Breast epithelium (tissue), 3 donors: ENCODE data around the gene PIGQ.

Source experiments
- CTCF ChIP-seq, 3 donors: fragments of 450-650 bp; IDR thresholded peaks; one replicate each; pipeline ENCODE4 v1.5.1; 2016 to 2017; ENCODE audit warnings: antibody characterized with exemption in 3 of 3, mild to moderate bottlenecking in 3 of 3, moderate library complexity in 3 of 3
- POLR2A ChIP-seq: fragments of 450-650 bp; IDR thresholded peaks from one replicate; pipeline ENCODE4 v1.6.1; 2016; ENCODE audit warnings: antibody characterized with exemption, mild to moderate bottlenecking, moderate library complexity
- POLR2AphosphoS5 ChIP-seq, 3 donors: sonication (generic); formaldehyde crosslinking; IDR thresholded peaks; one replicate each; pipeline ENCODE4 v1.6.1; 2017; ENCODE audit warnings: antibody characterized with exemption in 3 of 3

- TF ChIP-seq CTCF (IDR thresholded peaks at IDR 0.05): no peak
- TF ChIP-seq POLR2AphosphoS5 (IDR thresholded peaks at IDR 0.05): no peak
- no peak for TF ChIP-seq POLR2A
These were observed 45.3 kb upstream of the PIGQ start for GRCh38 chr16:524274-525040.
